Measurements from ENCODE around the gene UBAC2.
A peak's percentile ranks its signal among the peaks of the same experiment; 100 is the strongest.

UBAC2 gene

DNA sequence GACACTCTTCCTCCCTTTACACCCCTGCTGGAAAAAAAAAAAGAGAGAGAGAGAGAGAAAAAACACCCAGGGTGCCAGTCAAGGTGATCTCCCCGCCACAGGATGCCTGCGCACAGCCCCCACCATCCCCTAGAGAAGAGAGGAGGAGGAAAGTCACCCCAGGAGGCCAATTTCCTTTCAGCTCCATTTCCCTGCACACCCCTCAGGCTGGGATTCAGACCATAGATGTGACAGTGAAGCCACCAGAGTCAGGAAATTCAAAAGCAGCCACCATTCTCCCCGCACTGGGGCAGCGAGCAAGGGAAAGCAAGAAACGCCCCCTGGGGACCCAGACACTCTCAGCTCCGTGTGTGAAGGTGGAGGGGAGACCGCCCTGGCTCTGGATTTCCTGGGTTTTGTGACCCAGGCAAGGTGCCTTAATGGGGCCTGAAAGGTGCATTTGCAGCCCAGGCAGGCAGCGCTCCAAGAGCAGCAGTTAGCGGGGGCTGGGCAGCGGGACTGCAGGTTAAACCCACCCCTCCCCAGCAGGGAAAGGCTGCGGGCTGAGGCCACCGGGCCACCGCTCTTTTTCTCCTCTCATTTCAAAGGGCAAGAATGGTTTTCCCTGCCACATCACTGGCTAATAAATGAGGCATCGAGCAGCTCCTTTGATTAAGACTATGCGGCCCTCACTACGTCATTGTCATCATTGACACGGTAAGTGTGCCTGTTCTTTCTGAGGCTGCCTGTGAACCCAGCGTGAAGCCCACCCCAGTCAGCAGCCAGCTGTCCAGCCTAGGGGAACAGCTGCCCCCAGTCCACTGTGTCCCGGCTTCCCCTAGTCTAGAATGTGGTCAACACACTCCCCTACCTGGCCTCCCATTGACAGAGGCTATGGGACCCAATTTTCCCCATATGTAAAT, 216.8 kb downstream of the UBAC2 start:
- Histone ChIP-seq H3K27me3 (ENCODE audit: insufficient read depth, low read depth, severe bottlenecking) (no peaks in the 10 kb centered on the region), H3K36me3 (no peaks in the 10 kb centered on the region; the same call in 1 of the 2 replicates), H3K27ac (no peak overlapping the region; the same call in 1 of the 2 replicates), H3K9me3 (ENCODE audit: severe bottlenecking) (no peaks in the 10 kb centered on the region), H3K4me3 (ENCODE audit: low read depth, low read length) (no peak overlapping the region)
- TF ChIP-seq, protein P1, sequence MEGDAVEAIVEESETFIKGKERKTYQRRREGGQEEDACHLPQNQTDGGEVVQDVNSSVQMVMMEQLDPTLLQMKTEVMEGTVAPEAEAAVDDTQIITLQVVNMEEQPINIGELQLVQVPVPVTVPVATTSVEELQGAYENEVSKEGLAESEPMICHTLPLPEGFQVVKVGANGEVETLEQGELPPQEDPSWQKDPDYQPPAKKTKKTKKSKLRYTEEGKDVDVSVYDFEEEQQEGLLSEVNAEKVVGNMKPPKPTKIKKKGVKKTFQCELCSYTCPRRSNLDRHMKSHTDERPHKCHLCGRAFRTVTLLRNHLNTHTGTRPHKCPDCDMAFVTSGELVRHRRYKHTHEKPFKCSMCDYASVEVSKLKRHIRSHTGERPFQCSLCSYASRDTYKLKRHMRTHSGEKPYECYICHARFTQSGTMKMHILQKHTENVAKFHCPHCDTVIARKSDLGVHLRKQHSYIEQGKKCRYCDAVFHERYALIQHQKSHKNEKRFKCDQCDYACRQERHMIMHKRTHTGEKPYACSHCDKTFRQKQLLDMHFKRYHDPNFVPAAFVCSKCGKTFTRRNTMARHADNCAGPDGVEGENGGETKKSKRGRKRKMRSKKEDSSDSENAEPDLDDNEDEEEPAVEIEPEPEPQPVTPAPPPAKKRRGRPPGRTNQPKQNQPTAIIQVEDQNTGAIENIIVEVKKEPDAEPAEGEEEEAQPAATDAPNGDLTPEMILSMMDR (IDR thresholded peaks at IDR 0.05; ENCODE audit: low read depth, low read length), result no peak
- DNase-seq, result peak; percentile 52

DNA sequence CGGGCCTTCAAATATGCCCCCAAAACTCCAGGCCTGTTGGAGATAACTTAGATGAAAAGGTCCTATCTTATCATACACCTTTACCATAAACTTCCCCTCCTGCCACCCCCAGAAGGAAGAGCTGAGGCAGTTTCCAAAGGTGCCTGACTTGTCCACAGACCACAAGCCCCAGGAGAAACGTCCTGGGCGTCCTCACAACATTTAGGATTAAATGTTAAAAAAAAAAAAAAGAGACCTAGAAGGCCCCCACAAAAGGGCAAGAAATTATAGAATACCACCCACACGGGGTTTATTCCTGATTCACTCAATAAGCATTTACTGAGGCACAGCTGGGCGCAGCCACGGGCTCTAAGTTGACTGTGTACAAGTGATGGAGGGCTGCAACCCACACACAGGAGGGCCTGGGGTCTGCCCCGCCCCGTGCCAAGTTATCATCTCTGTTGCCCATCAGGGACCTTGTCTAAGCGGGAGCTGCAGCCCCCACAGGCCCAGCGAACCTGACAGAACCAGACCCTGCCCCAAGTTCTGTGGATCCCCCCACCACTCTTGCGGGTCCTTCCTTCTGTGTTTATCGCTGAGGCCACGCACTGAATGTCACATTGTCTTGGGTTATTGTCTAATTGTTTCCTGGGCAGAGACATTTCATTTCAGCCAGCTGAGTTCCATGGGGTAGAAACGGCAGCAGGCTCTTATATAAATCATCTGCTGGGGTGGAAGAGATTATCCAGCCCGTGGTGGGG, 217.6 kb downstream of the UBAC2 start:
- Histone ChIP-seq H3K27ac (no peak overlapping the region; the same call in 1 of the 2 replicates), H3K4me3 (ENCODE audit: low read depth, low read length) (no peak overlapping the region), H3K9me3 (ENCODE audit: severe bottlenecking) (no peaks in the 10 kb centered on the region), H3K36me3 (no peaks in the 10 kb centered on the region; the same call in 1 of the 2 replicates), H3K27me3 (ENCODE audit: insufficient read depth, low read depth, severe bottlenecking) (no peaks in the 10 kb centered on the region)
- DNase-seq, result peak; percentile 4
- TF ChIP-seq, protein P1 (IDR thresholded peaks at IDR 0.05; ENCODE audit: low read depth, low read length), result no peak

DNA sequence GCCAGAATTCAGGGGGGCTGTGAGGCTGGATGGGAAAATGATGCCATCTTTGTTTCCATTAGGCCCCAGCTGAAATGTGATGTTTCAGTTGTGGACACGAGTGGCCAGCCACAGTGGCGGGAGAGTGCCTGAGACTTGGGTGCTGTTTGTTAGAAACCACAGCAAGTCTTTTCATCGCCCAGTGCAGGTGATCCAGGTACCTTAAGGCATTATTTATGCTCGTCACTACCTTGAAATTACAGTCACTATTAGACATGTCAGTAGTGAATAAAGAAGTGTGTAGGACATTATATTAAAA, 218.1 kb downstream of the UBAC2 start:
- Histone ChIP-seq H3K27ac (no peak overlapping the region), H3K4me3 (ENCODE audit: low read depth, low read length) (no peak overlapping the region), H3K9me3 (ENCODE audit: severe bottlenecking) (no peaks in the 10 kb centered on the region), H3K27me3 (ENCODE audit: insufficient read depth, low read depth, severe bottlenecking) (no peaks in the 10 kb centered on the region), H3K36me3 (no peaks in the 10 kb centered on the region; the same call in 1 of the 2 replicates)
- TF ChIP-seq, protein P1 (IDR thresholded peaks at IDR 0.05; ENCODE audit: low read depth, low read length), result no peak
- peak; percentile 16 for DNase-seq

DNA sequence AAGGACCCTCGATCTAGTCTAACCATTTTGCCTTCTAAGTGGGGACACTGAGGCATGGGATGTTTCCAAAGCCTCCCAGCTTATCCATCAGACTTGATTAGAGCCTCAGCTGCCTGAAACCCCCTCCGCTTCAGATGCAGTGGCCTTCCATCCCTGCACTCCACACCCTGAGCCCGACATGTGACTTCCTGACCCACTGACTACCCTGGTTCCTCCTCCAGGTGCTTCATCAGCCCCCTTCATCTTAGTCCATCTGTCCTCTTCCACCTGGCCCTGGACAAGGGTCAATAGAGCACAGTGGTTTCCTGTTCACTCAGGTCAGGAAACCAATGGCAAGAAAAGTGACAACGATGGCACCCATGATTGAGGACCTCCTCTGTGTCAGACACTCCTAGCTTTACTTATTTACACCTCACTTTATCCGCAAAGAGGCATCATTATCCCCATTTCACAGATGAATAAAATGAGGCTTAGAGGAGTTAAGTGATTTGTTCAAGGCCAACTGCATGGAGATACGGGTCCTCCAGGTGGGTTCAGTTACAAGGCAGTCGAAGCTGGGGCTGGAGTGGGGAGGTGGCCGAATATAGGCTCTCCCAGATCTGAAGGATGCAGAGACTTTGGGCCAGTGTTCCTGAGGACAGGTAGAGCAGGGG, 219.1 kb downstream of the UBAC2 start:
- Histone ChIP-seq H3K9me3 (ENCODE audit: severe bottlenecking) (no peaks in the 10 kb centered on the region), H3K4me3 (ENCODE audit: low read depth, low read length) (no peak overlapping the region), H3K36me3 (no peaks in the 10 kb centered on the region; the same call in 1 of the 2 replicates), H3K27me3 (ENCODE audit: insufficient read depth, low read depth, severe bottlenecking) (no peaks in the 10 kb centered on the region), H3K27ac (no peak overlapping the region)
- DNase-seq, result peak; percentile 7
- TF ChIP-seq, protein P1 (IDR thresholded peaks at IDR 0.05; ENCODE audit: low read depth, low read length), result no peak

DNA sequence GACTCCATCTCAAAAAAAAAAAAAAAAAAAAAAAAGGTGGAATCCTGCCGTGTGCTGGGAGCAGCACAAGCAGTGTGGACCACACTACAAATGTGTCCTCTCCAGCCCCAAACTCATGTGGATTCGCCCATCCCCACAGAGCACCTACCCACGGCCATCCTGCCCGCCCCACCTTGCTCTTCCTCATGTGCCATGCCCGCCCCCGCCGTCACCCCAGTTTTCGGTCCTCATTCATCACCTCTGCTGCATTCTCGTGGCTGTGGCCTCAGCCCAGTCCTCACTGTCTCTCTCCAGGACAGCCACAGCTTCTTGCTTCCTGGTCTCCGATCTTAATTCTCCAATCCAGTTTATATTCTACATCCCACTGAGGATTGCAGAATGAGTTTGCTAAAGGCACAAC, 220.6 kb downstream of the UBAC2 start:
- Histone ChIP-seq H3K4me3 (ENCODE audit: low read depth, low read length) (no peak overlapping the region), H3K36me3 (no peaks in the 10 kb centered on the region; the same call in 1 of the 2 replicates), H3K9me3 (ENCODE audit: severe bottlenecking) (no peaks in the 10 kb centered on the region), H3K27ac (no peak overlapping the region), H3K27me3 (ENCODE audit: insufficient read depth, low read depth, severe bottlenecking) (no peaks in the 10 kb centered on the region)
- TF ChIP-seq, protein P1 (IDR thresholded peaks at IDR 0.05; ENCODE audit: low read depth, low read length), result no peak
- DNase-seq, result peak; percentile 7

Measured in WERI-Rb-1 (cell line).